ENCODE results near the gene USP9X. TPM values are rescaled to one million over a fixed set of nuclear protein-coding genes. Genes with fewer than 3 reads are reported as not detected.

The USP9X gene
- total RNA-seq, 1 donor from 2014 or later: 59.4 TPM

- Mint-ChIP-seq H3K27ac (no peak overlapping the region), H3K9me3 (peaks cover 4% of the 10 kb centered on the region), H3K36me3 (no peaks in the 10 kb centered on the region), H3K4me3 (no peak overlapping the region), H3K4me1 (ENCODE audit: unreplicated experiment) (peaks cover 4% of the 10 kb centered on the region), H3K27me3 (no peaks in the 10 kb centered on the region)
- no peak for DNase-seq (ENCODE audit: extremely low spot score, unreplicated experiment)
- TF ChIP-seq, protein P1, sequence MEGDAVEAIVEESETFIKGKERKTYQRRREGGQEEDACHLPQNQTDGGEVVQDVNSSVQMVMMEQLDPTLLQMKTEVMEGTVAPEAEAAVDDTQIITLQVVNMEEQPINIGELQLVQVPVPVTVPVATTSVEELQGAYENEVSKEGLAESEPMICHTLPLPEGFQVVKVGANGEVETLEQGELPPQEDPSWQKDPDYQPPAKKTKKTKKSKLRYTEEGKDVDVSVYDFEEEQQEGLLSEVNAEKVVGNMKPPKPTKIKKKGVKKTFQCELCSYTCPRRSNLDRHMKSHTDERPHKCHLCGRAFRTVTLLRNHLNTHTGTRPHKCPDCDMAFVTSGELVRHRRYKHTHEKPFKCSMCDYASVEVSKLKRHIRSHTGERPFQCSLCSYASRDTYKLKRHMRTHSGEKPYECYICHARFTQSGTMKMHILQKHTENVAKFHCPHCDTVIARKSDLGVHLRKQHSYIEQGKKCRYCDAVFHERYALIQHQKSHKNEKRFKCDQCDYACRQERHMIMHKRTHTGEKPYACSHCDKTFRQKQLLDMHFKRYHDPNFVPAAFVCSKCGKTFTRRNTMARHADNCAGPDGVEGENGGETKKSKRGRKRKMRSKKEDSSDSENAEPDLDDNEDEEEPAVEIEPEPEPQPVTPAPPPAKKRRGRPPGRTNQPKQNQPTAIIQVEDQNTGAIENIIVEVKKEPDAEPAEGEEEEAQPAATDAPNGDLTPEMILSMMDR (conservative IDR thresholded peaks at IDR 0.05): no peak
Observed at GRCh38 chrX:41234962-41235361, 149.7 kb downstream of the USP9X start.

- Mint-ChIP-seq H3K27me3 (no peaks in the 10 kb centered on the region), H3K27ac (no peak overlapping the region), H3K36me3 (no peaks in the 10 kb centered on the region), H3K9me3 (peaks cover 4% of the 10 kb centered on the region), H3K4me3 (no peak overlapping the region), H3K4me1 (ENCODE audit: unreplicated experiment) (peaks cover 4% of the 10 kb centered on the region)
- no peak for DNase-seq (ENCODE audit: extremely low spot score, unreplicated experiment)
- TF ChIP-seq, protein P1 (conservative IDR thresholded peaks at IDR 0.05): no peak
Observed at GRCh38 chrX:41236629-41237028, 151.4 kb downstream of the USP9X start.

DNA sequence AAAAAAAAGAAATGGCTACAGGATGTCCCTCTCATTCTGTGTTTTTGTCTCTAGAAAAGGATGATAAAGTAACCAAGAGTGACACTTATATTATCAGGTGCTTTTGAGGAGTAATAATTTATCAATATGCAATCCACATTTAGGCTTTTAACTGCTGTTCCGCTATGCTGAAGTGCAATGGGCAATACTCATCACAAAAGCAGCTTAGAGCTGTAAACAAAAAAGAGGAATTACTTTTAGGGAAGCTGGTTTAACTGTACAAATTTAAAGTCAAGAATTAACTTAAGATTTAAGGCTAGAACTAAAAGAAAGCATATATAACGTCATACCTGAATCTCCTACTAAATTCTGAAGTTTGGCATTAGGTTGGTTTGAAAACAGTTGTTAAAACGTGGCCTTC lies 155.3 kb downstream of the USP9X start:
- Mint-ChIP-seq H3K9me3 (peaks cover 4% of the 10 kb centered on the region), H3K27me3 (no peaks in the 10 kb centered on the region), H3K36me3 (no peaks in the 10 kb centered on the region), H3K4me1 (ENCODE audit: unreplicated experiment) (peaks cover 4% of the 10 kb centered on the region), H3K4me3 (no peak overlapping the region), H3K27ac (no peak overlapping the region)
- no peak for DNase-seq (ENCODE audit: extremely low spot score, unreplicated experiment)
- TF ChIP-seq, protein P1 (conservative IDR thresholded peaks at IDR 0.05): no peak

DNA sequence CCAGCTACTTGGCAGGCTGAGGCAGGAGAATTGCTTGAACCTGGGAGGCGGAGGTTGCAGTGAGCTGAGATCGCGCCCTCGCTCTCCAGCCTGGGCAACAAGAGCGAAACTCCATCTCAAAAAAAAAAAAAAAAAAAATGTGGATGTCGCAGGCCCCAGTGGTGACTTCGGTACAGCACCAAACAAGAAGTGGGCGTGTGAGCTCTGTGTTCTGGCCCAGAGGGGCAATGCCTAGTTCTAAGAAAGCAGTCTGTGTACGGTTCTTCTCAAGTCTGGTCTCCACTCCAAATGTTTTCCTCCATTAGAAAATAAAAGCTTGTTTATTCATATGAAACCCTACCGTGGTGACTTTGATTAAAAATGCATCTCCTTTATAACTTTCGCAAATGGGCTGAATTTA lies 156.7 kb downstream of the USP9X start:
- Mint-ChIP-seq H3K36me3 (no peaks in the 10 kb centered on the region), H3K4me3 (no peak overlapping the region), H3K9me3 (peaks cover 4% of the 10 kb centered on the region), H3K4me1 (ENCODE audit: unreplicated experiment) (peaks cover 4% of the 10 kb centered on the region), H3K27me3 (no peaks in the 10 kb centered on the region), H3K27ac (no peak overlapping the region)
- TF ChIP-seq, protein P1 (conservative IDR thresholded peaks at IDR 0.05): no peak
- no peak for DNase-seq (ENCODE audit: extremely low spot score, unreplicated experiment)

DNA sequence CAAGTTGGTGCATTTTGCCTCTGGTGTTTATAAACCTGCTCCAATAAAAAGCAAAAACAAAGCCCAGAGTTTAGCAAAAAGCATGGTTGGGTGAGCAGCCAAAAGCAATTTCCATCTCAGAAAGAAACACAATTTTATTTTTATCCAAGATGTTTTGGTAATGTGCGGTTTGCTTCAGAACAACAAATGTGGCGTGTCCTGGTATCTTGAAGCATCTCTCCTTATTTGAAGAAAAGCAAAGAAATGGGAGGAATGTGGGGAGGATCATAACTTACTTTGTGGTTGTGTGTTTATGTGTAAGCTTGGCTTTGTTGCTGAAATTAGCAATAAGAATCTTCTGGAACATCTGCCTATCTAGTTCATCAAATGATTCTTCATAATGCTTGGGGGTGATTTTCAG lies 160.4 kb downstream of the USP9X start:
- Mint-ChIP-seq H3K4me1 (ENCODE audit: unreplicated experiment) (no peaks in the 10 kb centered on the region), H3K36me3 (no peaks in the 10 kb centered on the region), H3K27ac (no peak overlapping the region), H3K9me3 (no peaks in the 10 kb centered on the region), H3K4me3 (no peak overlapping the region), H3K27me3 (no peaks in the 10 kb centered on the region)
- TF ChIP-seq, protein P1 (conservative IDR thresholded peaks at IDR 0.05): no peak
- DNase-seq (ENCODE audit: extremely low spot score, unreplicated experiment): no peak

GRCh38 chrX:41250867-41251266 lies 165.6 kb downstream of the USP9X start:
- Mint-ChIP-seq H3K9me3 (no peaks in the 10 kb centered on the region), H3K4me1 (ENCODE audit: unreplicated experiment) (peaks cover 3% of the 10 kb centered on the region), H3K4me3 (no peak overlapping the region), H3K36me3 (no peaks in the 10 kb centered on the region), H3K27ac (no peak overlapping the region), H3K27me3 (no peaks in the 10 kb centered on the region)
- peak; percentile 29 for DNase-seq (ENCODE audit: extremely low spot score, unreplicated experiment)
- TF ChIP-seq, protein P1 (conservative IDR thresholded peaks at IDR 0.05): no peak
